DND-41 (cell line): ENCODE results near the gene PRIM2.

Experiments
- CTCF ChIP-seq: IDR thresholded peaks from 2 replicates; pipeline ENCODE4 v1.5.1; 2012; ENCODE audit warnings: borderline replicate concordance, low read length, moderate library complexity, mild to moderate bottlenecking; ENCODE audit not compliant: poor library complexity, severe bottlenecking; ENCODE audit errors: extremely low read depth
- EZH2 ChIP-seq: IDR thresholded peaks from 3 replicates; pipeline ENCODE4 v1.6.1; 2012; ENCODE audit warnings: borderline replicate concordance, low read depth, mild to moderate bottlenecking, moderate library complexity, low read length, inconsistent platforms; ENCODE audit not compliant: severe bottlenecking

- TF ChIP-seq EZH2 (no peak), CTCF (no peak)
These were observed 151.6 kb downstream of the PRIM2 start for GRCh38 chr6:57469072-57469471.
